Iris pigment epithelial cell (primary cell): Measurements from ENCODE around the gene LDLRAD4.
"Not testable (repeated sequence)": the region's sequence is repeated elsewhere in the genome, so short reads cannot be mapped to it uniquely, and the experiment has no call there.

Source experiments
- DNase-seq: peaks from one replicate; pipeline ENCODE4 v3.0.0-alpha.2; 2011; ENCODE audit warnings: low read depth

Gene LDLRAD4

GRCh38 chr18:13599031-13599430 is 380.5 kb downstream of the LDLRAD4 start:
- DNase-seq = no peak

DNA sequence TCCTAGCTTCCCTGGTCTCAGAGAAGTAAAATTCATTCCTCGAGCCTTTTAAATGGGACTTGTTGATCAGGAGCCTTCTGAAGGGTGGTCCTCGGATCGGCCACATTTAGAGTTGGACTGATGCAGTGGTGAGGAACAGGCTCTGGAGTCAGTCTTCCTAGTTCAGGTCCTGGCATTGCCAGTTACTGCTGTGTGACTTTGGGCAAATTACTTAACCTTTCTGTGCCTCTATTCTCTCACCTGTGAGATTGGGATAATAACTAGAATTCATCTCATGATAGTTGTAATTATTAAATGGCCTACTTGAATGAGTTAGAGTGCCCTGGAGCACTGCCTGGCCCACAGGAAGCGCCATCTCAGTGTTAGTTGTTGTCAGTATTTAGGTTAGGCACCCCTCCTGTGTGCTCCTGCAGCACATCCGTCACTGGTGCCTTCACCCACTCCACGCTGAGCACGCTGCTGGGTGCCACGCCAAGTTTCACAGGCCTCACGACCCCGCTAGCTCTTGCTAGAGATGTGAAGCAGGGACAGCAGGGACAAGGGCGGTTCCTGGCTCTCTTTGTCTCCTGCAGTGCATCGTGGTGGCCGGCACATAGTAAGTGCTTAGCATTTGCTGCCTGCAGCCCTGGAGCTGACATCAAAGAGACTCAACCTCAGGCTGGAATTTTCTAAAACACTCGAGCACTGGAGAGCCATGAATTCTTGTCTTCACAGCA is 384.9 kb downstream of the LDLRAD4 start:
- DNase-seq = no peak

GRCh38 chr18:13604786-13605185 is 386.2 kb downstream of the LDLRAD4 start:
- no peak for DNase-seq

DNA sequence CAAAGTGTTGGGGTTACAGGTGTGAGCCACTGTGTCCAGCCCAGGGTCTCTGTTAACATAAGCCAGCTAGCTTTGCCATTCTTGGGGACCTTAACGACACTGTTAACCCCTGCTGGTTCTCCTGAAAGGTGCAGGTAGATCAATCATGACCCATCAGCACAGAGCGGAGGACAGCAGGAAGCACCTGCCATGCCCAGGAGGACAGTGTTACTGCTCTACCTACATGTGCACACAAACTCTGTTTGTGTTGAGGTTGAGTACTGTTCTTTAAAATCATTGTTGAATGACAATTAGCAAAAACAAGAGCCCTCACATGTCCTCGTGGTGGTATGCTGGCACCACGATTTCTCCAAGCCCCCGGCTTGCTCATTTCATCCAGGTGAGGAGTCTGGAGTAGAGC is 386.9 kb downstream of the LDLRAD4 start:
- no peak for DNase-seq

- no peak for DNase-seq
Observed at GRCh38 chr18:13605901-13606300, 387.3 kb downstream of the LDLRAD4 start.

DNA sequence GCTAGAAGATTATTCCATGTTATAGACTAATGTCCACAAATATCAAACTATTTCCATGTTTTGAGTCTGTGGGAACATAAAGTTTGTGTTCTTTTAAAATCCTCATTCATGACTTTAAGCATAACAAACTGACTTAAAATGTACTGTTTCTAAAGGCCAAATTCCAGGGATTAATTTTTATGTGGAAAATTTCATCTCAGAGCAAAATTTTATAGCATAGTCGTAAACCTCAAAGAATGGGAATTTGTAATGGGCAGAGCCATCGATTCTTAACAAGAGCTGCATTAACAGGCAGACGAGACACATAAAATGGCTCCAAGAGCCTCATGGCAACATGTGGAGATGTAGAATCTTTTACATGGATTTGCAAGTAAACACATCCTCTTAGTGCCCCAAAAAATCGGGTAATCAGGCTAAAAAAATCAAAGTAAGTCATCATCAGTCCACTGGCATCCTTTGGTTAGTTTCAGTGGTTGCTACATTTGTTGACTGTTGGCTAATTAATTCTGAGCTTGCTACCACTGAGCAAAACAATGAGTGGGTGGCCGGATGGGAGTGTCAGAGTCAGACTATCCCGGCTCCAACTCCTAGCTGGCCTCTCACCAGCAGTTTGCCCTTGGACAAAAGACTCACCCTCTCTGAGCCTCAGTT is 388.2 kb downstream of the LDLRAD4 start:
- no peak for DNase-seq

- DNase-seq = not testable (repeated sequence)
Observed at GRCh38 chr18:13608024-13608562, 389.5 kb downstream of the LDLRAD4 start.

DNA sequence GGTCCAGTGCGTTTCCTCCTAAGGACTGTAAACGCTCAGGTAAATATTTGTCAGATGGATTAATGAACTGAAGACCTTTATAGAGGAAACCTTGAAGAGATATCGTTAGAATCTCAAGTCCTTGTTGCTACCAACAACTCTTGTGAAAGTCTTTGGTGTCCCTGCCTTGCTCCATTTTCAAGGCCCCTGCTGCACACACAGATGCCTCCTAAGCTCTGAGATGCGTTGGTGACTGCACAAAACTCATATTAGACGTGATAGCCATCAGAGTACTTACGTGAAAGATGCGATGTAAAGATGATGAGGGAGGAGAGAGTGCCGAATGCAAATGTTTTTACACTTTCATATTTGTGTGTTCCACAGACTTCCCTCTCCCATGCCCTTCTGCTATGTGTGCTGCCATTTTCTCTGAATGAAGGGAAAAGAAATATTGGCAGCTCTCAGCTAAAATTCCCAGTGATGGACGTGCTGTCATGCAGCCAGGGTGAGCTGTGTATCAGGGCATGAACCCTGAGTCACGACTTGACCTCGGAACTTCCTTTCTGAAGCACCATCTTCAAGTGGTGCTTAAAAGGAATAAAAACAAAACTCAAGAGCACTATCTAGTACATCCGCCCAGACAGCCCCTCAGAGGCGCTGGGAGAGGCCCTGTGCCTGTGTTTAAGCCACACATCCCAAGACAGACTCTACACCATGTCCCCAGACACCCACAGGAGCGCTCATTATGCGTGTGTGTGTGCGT is 390.4 kb downstream of the LDLRAD4 start:
- no peak for DNase-seq

DNA sequence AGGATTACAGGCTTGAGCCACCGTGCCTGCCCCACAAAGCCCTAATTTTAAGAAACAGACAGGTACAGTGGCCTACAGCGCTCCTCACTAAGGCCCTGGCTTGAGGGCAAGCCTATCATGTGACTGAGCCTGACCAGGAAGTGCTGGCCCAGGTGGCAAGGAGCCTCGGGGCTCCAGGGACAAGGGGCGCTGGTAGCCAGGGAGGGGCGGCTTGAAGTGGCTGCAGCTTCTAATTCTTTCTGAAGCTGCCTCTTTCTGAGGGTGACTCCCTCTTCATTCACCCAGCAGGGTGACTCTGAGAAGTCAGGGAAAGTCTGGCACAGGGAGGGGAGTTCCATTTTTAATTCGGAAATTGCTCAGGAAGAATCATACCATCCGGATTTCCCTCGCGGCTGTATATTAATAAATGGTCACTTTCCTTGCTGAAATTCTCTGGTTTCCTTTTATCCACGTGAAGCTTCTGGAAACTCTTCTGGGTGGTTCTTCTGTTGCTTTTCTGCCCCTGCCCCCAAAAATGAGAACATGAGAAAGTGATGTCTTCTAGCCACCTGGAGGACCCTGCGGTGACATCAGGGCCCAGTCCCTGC is 392.1 kb downstream of the LDLRAD4 start:
- no peak for DNase-seq

- no peak for DNase-seq
Observed at GRCh38 chr18:13611142-13611600, 392.6 kb downstream of the LDLRAD4 start.

DNA sequence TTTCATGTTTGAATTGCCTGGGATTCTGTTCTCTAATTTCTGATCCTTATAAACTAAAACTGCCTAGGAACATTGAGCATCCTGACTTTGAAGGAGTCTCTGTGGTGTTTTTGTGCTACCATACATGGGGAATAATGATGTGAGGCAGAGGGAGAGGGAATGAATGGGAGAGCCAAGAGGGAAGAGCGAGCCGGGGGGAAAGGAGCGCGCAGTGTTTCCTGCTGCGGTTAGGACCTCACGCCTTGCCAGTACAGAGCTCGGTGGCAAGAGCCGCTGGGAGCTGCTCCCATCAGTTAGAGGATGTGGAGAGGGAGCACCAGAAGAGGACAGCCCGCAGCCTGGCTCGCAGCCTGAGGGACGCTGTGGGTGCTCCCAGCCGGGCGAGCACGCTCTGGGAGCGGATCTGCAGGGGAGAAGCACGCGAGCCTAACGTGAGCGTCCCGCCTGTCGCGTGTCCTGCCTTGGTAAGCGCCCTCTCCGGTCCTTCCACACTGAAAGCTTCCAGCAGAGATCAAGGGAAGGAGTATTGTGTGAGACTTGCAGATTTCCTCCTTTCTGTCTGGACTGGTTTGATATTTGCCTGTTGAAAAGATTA is 393.1 kb downstream of the LDLRAD4 start:
- peak; percentile 23 for DNase-seq

GRCh38 chr18:13612196-13612997 is 393.8 kb downstream of the LDLRAD4 start:
- DNase-seq = no peak

DNA sequence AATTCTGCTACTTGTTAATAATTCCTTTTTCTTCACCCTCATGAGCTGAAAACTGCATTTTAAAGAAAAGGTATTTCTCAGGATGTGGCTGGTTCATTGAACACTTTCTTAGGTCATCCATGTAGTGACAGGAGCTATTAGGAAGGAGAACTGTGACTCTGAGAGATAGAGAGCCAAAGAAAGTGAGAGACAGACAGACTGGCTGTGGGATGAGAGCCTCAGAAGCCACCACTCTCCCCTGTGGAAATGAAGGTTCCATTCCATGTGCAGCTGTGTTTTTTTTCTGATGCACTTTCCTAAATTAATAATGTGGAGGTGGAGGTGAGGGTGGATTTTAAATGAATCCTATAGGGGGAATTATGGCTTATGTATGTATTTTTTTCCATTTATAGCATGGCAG is 394.5 kb downstream of the LDLRAD4 start:
- no peak for DNase-seq

GRCh38 chr18:13613591-13614501 is 395.3 kb downstream of the LDLRAD4 start:
- DNase-seq = no peak

- DNase-seq = no peak
Observed at GRCh38 chr18:13614641-13615288, 396.2 kb downstream of the LDLRAD4 start.

DNA sequence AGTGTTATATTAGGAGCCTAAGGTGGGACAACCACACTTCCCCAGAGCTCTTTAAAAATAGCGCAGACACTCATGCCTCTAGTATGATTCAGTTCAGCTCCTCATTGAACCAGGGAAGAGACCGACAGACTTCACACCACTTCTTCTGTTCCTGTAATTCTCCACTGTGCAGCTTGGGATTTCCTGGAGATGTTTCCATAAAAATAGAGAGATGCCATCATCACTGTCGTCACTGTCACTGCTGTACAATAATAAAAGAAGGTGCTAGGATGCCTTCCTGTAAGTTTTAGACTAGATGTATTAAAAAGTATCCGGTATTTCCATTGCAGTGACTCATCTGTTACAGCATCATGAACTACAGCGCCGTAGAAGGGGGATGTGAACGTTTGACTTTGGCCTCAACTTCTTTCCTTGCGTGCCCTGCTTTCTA is 396.9 kb downstream of the LDLRAD4 start:
- no peak for DNase-seq

DNA sequence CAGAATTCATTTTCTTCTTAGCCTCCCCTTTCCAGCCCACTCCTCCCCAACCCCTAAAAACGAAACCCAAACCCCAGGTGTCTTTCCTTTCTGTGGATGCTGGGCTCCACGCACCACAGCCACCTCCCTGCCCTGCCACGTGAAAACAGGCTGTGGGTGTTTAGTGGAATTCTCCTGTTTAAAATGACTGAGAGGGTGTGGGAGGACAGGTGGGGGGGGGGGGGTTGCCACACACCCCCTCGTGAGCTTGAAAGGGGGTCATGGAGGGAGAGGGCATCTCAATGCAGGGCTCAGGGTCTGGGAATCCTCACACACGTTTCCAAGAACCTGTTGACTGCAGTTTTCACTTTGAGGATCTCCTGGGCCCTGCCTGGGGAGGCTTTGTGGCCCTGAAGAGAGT is 397.5 kb downstream of the LDLRAD4 start:
- DNase-seq = no peak

DNA sequence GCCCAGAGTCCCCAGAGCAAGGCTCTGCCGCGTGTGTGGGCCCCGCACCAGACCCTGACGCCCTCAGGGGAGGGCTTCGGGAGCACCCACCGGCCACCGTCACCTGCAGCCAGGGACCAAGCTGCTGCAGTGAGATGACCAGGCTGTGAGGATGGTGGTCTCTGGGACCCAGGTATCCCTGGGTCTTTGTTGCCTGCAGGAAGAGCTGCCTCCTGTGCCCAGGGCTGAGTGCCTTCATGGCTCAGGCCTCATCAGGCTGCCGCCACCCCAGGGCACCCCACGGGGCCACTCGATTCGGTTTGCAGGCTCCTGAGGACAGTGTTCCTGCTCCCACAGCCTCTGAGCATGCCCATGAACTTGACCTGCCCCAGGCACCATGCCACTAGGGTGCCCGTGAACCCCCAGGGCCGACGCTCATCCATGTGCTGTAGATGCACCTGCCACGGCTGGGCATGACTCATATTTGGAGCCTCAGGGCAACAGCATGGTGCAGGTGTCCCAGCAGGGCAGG is 398.0 kb downstream of the LDLRAD4 start:
- no peak for DNase-seq

DNA sequence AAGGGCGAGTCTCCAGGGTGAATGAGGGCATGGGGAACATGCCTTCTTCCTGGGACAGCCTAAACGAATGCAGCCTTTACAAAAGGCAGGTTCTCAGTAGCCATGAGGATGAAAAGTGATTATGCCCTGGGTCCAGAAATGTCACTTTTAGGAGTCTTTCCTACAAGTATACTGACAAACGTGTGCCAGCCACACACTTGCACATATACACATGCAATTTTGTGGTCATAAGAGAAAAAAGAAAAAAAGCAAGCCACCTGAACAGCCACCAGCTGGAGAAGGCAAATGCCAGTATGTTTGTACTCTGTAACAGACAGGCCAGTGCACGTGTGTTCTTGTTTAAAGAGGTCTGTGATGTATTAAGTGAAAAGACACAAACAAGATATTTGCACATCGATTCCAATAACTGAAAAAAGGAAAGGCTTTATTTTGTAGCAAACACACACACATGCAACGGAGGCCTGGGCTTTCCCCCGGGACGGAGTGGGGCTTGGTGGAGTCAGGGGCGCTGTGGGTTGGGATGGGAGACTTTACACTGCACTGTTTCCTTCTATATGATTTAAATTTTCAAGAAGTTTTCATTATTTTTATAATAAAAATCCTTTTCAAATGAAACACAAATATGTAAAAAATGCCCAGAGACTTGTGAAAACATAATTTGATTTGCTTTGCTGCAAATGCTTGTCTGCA is 399.4 kb downstream of the LDLRAD4 start:
- no peak for DNase-seq
